ENCODE results near the gene CRACDL. TPM values are rescaled to one million over a fixed set of nuclear protein-coding genes. Genes with fewer than 3 reads are reported as not detected.

Gene CRACDL
- total and polyA plus RNA-seq, 2 of the 13 experiments (the other 11 are each of a cell fraction or from before 2014, with no cell fraction given): 0.15 to 0.26 TPM

- Histone ChIP-seq H3K4me3 (replicated peaks in 1 of 3; ENCODE audit: insufficient read depth in 1 of 3, low read depth in 2 of 3, low read length in 3 of 3) (no peak overlapping the region), H3K9ac (ENCODE audit: insufficient read depth, low read depth, low read length) (no peak overlapping the region), H3K27ac (ENCODE audit: extremely low read length, insufficient read depth, low read length) (peak overlapping the region; percentile 1), H3K4me1 (ENCODE audit: insufficient read depth, low read length) (peaks cover 74% of the 10 kb centered on the region), H3K4me2 (ENCODE audit: low read depth, low read length) (peak overlapping the region; percentile 32), H3K27me3 (ENCODE audit: control insufficient read depth in 1 of 2, insufficient read depth in 2 of 2, low read length in 2 of 2) (no peaks in the 10 kb centered on the region; a peak in 1 of 5 replicates), H3K36me3 (replicated peaks in 1 of 2; ENCODE audit: control insufficient read depth in 1 of 2, insufficient read depth in 2 of 2, low read length in 2 of 2) (no peaks in the 10 kb centered on the region), H4K20me1 (ENCODE audit: insufficient read depth, low read length) (no peaks in the 10 kb centered on the region), H3K9me3 (ENCODE audit: low read length) (no peaks in the 10 kb centered on the region), H3K79me2 (ENCODE audit: insufficient read depth, low read length) (no peaks in the 10 kb centered on the region), H2AFZ (ENCODE audit: low read length) (no peak overlapping the region)
- in situ Hi-C loops (cut with HindIII; ENCODE audit: extremely low pct_ligation_motif_present, low pct_unique_long_range_greater_than_20kb) (loop anchor here (25.0 kb wide), 1 partner anchor 417 kb away; no protein-coding TSS in a partner anchor), intact Hi-C loops (cut with micrococcal nuclease; ENCODE audit: unreplicated experiment) (no loop called here)
- POLR2A ChIA-PET: interaction anchor here (1.0 to 2.7 kb wide), 6 partner anchors 23 to 142 kb away, joined by 3 to 12 read pairs (median 4); partner anchors contain the start of gene MGAT4A
- DNase-seq (ENCODE audit: low spot score) (peak; percentile 43), FAIRE-seq (peak; percentile 21), ATAC-seq (peak; percentile 42)
- 33% methylated on average over 3 of the region's 5 CpGs for WGBS (ENCODE audit: low lambda C conversion rate)
- no TSS peak for BruUV-seq (replicated peaks)
- CTCF ChIA-PET (ENCODE audit: low intra/inter-chr PET ratio, low total read pairs): interaction anchor here (1.8 kb wide), 1 partner anchor 180 kb away, joined by 3 read pairs; no protein-coding TSS in a partner anchor
- no peak for TF ChIP-seq ZNF598 (CRISPR knock-in tag; IDR thresholded peaks at IDR 0.05; ENCODE audit: borderline replicate concordance)
- no peak; the same call in 1 of the 2 replicates for TF ChIP-seq MAX (IDR thresholded peaks at IDR 0.05)
- TF ChIP-seq ZNF775 (CRISPR knock-in tag; IDR thresholded peaks at IDR 0.05; ENCODE audit: borderline replicate concordance): no peak
- no peak for TF ChIP-seq ZNF841 (CRISPR knock-in tag; IDR thresholded peaks at IDR 0.05; ENCODE audit: borderline replicate concordance)
- TF ChIP-seq PPARG (CRISPR knock-in tag; conservative IDR thresholded peaks at IDR 0.05): 0 out of 2 replicates have a peak, but pooled peaks have one; percentile 31
- TF ChIP-seq ZNF766 (CRISPR knock-in tag; IDR thresholded peaks at IDR 0.05; ENCODE audit: borderline replicate concordance): no peak
- TF ChIP-seq CTCF (CRISPR knock-in tag; IDR thresholded peaks at IDR 0.05): no peak
- TF ChIP-seq MEF2D (CRISPR knock-in tag; IDR thresholded peaks at IDR 0.05): 0 out of 2 replicates have a peak, but pooled peaks have one; percentile 66
- TF ChIP-seq ZNF263 (CRISPR knock-in tag; IDR thresholded peaks at IDR 0.05): no peak
- TF ChIP-seq, protein P1, sequence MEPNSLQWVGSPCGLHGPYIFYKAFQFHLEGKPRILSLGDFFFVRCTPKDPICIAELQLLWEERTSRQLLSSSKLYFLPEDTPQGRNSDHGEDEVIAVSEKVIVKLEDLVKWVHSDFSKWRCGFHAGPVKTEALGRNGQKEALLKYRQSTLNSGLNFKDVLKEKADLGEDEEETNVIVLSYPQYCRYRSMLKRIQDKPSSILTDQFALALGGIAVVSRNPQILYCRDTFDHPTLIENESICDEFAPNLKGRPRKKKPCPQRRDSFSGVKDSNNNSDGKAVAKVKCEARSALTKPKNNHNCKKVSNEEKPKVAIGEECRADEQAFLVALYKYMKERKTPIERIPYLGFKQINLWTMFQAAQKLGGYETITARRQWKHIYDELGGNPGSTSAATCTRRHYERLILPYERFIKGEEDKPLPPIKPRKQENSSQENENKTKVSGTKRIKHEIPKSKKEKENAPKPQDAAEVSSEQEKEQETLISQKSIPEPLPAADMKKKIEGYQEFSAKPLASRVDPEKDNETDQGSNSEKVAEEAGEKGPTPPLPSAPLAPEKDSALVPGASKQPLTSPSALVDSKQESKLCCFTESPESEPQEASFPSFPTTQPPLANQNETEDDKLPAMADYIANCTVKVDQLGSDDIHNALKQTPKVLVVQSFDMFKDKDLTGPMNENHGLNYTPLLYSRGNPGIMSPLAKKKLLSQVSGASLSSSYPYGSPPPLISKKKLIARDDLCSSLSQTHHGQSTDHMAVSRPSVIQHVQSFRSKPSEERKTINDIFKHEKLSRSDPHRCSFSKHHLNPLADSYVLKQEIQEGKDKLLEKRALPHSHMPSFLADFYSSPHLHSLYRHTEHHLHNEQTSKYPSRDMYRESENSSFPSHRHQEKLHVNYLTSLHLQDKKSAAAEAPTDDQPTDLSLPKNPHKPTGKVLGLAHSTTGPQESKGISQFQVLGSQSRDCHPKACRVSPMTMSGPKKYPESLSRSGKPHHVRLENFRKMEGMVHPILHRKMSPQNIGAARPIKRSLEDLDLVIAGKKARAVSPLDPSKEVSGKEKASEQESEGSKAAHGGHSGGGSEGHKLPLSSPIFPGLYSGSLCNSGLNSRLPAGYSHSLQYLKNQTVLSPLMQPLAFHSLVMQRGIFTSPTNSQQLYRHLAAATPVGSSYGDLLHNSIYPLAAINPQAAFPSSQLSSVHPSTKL (CRISPR knock-in tag; IDR thresholded peaks at IDR 0.05): peak; percentile 93
- TF ChIP-seq ZNF678 (CRISPR knock-in tag; IDR thresholded peaks at IDR 0.05): no peak
- no peak for TF ChIP-seq ZKSCAN1 (IDR thresholded peaks at IDR 0.05; ENCODE audit: low read length)
- TF ChIP-seq THAP11 (CRISPR knock-in tag; IDR thresholded peaks at IDR 0.05): peak; percentile 63; the same call in 1 of the 2 replicates
- TF ChIP-seq ZNF713 (CRISPR knock-in tag; IDR thresholded peaks at IDR 0.05): no peak
- peak; percentile 84; the same call in 1 of the 2 replicates for TF ChIP-seq HMG20A (CRISPR knock-in tag; IDR thresholded peaks at IDR 0.05; ENCODE audit: borderline replicate concordance)
- no peak for TF ChIP-seq ZSCAN21 (CRISPR knock-in tag; IDR thresholded peaks at IDR 0.05; ENCODE audit: borderline replicate concordance)
- TF ChIP-seq NFYB (CRISPR knock-in tag; IDR thresholded peaks at IDR 0.05): no peak
- peak; percentile 36 for TF ChIP-seq SALL1 (CRISPR knock-in tag; IDR thresholded peaks at IDR 0.05)
- TF ChIP-seq SOX6 (IDR thresholded peaks at IDR 0.05): no peak
- TF ChIP-seq SOX6 (CRISPR knock-in tag; IDR thresholded peaks at IDR 0.05): peak; percentile 91
- TF ChIP-seq MAF1 (CRISPR knock-in tag; IDR thresholded peaks at IDR 0.05; ENCODE audit: borderline replicate concordance): no peak
Observed at GRCh38 chr2:98828793-98829371, 107.1 kb downstream of the CRACDL start.
